GM15510 (cell line): ENCODE results near the gene GRID1.

ENCODE experiments used
- POLR2A ChIP-seq: IDR thresholded peaks from 3 replicates; pipeline ENCODE4 v1.6.1; 2011; ENCODE audit warnings: borderline replicate concordance; ENCODE audit not compliant: insufficient read length; ENCODE audit errors: extremely low read depth

GRID1 gene

DNA sequence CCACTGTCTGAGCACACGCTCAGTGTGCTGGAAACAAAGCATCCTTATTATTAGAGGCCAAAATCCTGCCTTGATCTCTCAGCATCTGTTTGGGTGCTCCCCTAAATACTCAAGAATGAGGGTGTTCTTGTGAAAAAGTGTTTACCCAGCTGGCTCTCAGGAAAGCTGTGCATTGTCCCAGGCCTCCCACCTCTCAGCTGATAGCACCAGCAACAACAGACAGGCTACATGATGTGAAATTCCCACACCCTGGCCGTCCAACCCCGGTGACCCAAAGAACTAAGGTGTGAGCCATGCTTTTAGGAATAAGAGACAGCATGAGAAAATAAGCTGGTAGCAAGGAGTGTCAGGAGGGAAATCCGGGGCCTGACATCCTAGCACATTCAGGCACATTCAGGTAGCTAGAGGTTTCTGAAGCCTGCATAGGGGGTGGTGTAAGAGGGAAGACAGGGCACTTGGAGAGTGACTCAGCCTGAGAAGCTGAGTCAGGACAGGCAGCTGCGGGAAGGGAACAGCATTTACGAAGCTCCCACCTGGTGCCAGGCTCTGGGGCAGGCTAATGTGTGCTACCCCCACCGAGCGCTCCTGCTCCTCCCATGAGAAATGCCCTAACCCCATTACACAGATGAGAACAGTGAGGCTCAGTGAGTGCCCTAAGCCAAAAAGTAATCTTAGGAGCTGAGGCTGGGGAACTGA lies 205.6 kb downstream of the GRID1 start:
- no peak for TF ChIP-seq POLR2A

DNA sequence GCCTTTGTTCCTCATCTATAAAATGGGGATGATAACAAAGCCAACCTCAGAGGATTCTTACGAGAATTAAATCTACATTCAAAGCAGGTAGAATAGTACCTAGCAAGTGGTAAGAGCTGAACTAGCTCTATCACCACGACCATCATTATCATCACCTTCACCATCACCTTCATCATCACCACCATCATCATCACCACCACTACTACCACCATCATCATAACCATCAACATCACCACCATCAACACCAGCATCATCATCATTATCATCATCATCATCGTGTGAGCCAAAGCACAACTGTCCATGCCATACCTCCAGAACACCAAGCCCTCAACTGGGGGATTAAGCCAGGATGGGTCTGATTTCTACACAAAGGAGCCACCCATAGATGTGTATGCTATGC lies 206.8 kb downstream of the GRID1 start:
- no peak for TF ChIP-seq POLR2A

DNA sequence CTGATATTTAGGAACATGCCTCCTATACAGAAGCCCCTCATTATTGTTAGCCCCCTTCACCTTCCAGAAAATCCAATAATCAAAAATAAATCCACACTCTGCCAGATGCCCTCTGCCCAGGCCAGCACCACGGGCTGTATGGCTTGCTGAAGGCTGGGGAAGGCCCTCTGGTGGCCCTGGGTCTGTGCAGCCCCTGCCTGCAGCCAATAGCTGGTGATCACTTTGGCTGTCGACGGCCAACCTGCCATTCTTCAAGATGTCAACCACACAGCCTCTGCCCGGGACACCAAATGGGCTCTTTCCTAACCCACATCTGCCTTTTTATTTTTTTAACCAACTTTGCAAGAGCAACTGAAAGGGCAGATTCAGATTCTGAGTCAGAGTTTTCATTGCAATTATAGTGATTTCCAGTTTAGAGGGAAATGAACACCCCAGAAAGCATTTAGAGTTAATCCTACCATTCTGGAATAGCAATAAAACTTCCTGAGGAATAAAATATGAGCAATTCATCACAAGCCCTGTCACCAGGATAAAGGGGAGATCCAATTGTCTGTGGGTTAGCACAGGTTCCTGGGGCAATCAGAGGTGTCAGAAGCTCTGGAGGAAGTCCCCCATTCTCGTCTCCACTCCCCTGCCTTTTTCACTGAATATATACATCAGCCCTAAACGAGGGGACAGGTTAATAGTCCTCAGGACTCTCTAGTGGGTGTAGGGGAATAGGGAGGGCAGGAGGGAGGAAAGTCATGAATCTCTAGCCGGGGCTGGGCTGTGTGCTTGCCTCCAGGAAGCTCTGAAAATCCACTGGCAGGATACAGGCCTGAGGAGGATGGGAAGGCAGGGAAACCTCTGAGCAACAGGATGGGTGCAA lies 211.3 kb downstream of the GRID1 start:
- no peak for TF ChIP-seq POLR2A

GRCh38 chr10:86153751-86154150 lies 212.8 kb downstream of the GRID1 start:
- no peak for TF ChIP-seq POLR2A

GRCh38 chr10:86152911-86153310 lies 213.7 kb downstream of the GRID1 start:
- TF ChIP-seq POLR2A: no peak

DNA sequence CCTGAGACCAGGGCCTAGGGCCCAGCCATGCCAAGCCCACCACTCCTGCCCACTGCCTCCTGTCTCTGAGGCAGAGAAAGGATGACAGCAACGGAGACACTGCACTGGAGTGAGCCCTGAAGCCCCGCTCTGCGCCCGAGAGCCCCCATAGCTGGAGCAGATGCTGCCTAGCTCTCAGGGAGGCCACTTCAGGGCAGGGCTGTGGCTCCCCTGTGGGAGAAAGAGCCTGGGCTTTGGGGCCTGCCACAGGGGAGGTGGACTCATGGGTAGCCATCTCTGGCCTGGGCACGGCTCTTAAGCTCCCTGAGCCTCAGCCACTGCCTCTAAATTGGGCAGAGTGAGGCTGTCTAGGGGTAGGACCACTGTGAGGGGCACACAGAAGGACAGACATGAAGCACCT lies 214.2 kb downstream of the GRID1 start:
- no peak for TF ChIP-seq POLR2A

DNA sequence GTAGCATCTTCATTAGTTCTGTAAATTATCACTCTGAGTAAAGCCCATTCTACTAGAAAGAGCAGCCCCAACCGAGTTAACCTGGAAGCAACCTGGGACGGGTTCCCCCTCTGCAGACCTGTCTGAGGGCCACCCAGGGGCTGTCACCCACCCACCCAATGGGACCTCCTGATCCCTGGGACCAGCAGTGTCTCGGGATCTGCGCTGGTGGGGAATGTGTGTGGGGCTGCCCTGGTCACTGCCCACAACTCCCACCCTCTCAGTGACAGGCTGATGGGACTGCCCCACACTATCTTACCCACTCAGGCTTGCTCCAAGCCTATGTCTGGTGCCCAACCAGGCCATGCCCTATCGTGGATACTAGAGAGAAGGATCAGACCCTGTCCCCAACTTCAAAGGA lies 215.0 kb downstream of the GRID1 start:
- TF ChIP-seq POLR2A: no peak

DNA sequence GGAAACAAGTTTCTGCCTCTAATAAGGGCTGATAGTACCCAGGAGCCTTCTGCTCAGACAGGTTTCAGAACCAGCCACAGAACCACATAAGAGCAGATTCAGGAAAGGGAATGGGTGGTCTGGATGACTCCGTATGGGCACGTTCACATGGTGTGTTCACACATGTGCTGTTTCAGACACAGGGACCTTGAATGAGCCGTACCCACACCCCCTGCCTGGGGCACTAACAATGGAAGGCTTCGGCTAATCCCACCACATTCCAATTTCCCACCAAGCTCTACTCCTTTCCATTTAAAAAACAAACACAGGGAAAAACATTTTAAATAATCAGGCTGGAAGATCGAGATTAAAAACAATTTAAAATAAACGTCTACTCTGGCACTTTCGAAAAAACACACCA lies 217.3 kb downstream of the GRID1 start:
- TF ChIP-seq POLR2A: no peak

- TF ChIP-seq POLR2A: no peak
Observed at GRCh38 chr10:86148117-86148516, 218.5 kb downstream of the GRID1 start.

- TF ChIP-seq POLR2A: no peak
Observed at GRCh38 chr10:86144301-86144700, 222.3 kb downstream of the GRID1 start.

- no peak for TF ChIP-seq POLR2A
Observed at GRCh38 chr10:86141896-86142295, 224.7 kb downstream of the GRID1 start.

DNA sequence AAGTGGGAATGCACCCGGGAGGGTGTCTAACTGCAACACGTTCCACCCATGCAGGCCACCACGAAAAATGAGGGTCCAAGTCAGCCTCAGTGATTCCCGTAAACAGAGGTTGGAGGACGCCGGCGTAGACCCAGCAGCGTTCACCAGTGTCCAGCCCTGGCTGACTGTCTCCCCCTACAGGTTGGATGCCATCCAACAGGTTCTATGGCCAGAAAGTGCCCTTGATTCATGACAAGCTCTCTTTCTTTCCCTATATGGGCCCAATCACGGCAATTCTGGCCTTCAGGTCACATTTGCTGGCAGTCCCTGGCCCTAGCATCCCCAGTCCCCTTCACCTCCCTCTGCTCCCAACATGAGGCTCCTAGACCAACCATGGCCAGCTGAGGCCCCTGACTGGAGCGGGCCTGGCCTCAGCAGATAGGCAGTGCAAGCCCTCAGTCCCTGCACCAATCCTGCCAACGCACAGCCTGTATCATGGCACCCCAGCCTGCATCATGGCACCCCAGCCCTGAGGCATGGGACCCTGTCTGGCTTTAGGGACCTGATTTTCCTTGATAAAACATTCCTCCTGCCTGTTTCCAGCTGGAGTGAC lies 227.4 kb downstream of the GRID1 start:
- no peak for TF ChIP-seq POLR2A

DNA sequence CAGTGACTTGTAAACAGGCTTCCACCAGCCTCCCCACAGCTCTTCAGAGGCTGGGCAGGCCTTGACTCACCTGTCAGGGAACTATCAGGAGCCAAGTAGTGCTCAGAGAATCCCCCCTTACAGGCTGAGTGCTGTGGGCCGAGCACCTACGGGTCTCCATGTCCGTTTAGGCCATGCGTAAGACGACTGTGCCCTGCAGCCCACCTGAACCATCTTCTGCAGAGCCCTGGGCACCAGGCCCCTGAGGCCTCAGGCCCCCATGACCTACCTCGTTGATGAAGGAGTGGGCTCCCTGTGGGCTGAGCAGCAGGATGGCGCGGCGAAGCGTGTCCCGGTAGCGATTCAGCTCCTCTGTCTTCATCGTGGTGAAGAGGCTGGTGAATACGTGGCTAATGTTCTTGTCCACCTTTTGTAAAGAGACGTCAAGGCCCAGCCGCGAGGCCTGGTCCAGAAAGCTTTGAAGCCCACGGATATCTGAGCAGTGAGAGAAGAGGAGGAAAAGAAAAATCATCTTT lies 228.0 kb downstream of the GRID1 start:
- TF ChIP-seq POLR2A: no peak

GRCh38 chr10:86137561-86137960 lies 229.0 kb downstream of the GRID1 start:
- TF ChIP-seq POLR2A: no peak

- TF ChIP-seq POLR2A: no peak
Observed at GRCh38 chr10:86136934-86137333, 229.7 kb downstream of the GRID1 start.
